Neutrophil (primary cell): ENCODE data around the gene ZNF527.

ENCODE experiments used
- H3K27ac ChIP-seq: fragments of 200-600 bp; sonication (generic); 2 replicates; pipeline ENCODE4 v1.5.1; 2016; ENCODE audit warnings: mild to moderate bottlenecking, moderate library complexity
- H3K27me3 ChIP-seq: fragments of 200-600 bp; sonication (generic); 2 replicates; pipeline ENCODE4 v1.6.0; 2016; ENCODE audit warnings: mild to moderate bottlenecking
- H3K36me3 ChIP-seq: fragments of 200-600 bp; sonication (generic); 2 replicates; pipeline ENCODE4 v1.5.1; 2017
- H3K4me1 ChIP-seq, 2 experiments: fragments of 200-600 bp in 1 of 2; sonication (generic) in 1 of 2; 1 replicate in 1 of 2; 2 replicates in 1 of 2; pipeline versions ENCODE4 v1.5.1 to v1.6.1; 2013 to 2016; ENCODE audit warnings: low read depth in 1 of 2, low read length in 1 of 2, mild to moderate bottlenecking in 1 of 2, moderate library complexity in 1 of 2; ENCODE audit not compliant: control insufficient read depth in 1 of 2, insufficient read depth in 1 of 2
- H3K4me3 ChIP-seq, 2 experiments: fragments of 200-600 bp in 1 of 2; sonication (generic) in 1 of 2; 1 replicate in 1 of 2; 2 replicates in 1 of 2; pipeline ENCODE4 v1.5.1; 2013 to 2016; ENCODE audit warnings: low read depth in 1 of 2, low read length in 1 of 2, mild to moderate bottlenecking in 1 of 2, moderate library complexity in 1 of 2
- H3K9me3 ChIP-seq: fragments of 200-600 bp; sonication (generic); 2 replicates; pipeline ENCODE4 v1.5.1; 2016
- TF ChIP-seq, protein P1 (sequence below): fragments of 200-600 bp; sonication (generic); IDR thresholded peaks from 2 replicates; pipeline ENCODE4 v1.5.1; 2016; ENCODE audit warnings: antibody characterized with exemption

The ZNF527 gene

DNA sequence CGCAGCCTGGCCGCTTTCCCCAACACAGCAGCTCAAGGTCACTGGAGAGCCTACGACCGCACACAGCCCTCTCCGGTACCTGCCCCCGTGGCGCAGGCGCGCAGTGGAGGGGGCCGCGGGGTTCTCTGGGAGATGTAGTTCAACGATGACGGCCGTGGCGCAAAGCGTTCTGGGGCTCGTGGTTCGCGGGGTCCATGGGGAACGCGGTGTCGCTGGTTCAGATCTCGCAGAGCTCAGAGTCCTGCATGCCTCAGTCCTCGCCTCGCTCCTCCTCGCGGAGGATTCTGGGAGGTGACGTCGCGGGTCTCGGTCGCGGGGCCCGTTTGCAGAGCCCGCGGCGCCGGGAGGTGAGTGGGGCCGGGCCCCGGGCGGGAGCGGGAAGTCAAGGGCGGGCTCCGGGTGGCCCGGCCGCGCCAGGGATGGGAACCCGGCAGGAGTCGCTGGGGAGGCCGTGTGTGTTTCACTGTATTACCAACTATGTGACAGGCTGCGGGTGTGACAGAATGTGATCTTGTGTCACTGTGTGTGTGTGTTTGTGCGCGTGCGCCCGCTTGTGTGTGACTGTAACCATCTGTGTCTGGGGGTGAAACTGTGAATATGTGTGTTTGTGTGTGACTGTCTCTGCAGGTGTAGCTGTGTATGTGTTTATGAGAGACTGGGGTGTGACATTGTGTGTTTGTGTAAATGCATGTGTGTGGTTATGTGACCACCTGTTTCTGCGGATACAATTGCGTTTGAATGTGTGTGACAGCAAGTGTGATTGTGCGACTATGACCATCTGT is at the start of gene ZNF527:
Gene ZNF527 (plus strand): TSS at position 220 of the 782 bp plus-strand sequence. CDS start 3,100 bp downstream, outside the sequence.
- no peaks in the 10 kb centered on the region for H3K27me3 ChIP-seq
- peaks cover 9 to 15% of the 10 kb centered on the region in 2 experiments for H3K4me1 ChIP-seq
- no peaks in the 10 kb centered on the region for H3K36me3 ChIP-seq
- TF ChIP-seq, protein P1, sequence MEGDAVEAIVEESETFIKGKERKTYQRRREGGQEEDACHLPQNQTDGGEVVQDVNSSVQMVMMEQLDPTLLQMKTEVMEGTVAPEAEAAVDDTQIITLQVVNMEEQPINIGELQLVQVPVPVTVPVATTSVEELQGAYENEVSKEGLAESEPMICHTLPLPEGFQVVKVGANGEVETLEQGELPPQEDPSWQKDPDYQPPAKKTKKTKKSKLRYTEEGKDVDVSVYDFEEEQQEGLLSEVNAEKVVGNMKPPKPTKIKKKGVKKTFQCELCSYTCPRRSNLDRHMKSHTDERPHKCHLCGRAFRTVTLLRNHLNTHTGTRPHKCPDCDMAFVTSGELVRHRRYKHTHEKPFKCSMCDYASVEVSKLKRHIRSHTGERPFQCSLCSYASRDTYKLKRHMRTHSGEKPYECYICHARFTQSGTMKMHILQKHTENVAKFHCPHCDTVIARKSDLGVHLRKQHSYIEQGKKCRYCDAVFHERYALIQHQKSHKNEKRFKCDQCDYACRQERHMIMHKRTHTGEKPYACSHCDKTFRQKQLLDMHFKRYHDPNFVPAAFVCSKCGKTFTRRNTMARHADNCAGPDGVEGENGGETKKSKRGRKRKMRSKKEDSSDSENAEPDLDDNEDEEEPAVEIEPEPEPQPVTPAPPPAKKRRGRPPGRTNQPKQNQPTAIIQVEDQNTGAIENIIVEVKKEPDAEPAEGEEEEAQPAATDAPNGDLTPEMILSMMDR: no peak
- H3K27ac ChIP-seq: peak within 1 kb of the TSS; percentile 32
- H3K4me3 ChIP-seq: peak within 1 kb of the TSS; percentile 68 to 71
- peaks cover 6% of the 10 kb centered on the region for H3K9me3 ChIP-seq

DNA sequence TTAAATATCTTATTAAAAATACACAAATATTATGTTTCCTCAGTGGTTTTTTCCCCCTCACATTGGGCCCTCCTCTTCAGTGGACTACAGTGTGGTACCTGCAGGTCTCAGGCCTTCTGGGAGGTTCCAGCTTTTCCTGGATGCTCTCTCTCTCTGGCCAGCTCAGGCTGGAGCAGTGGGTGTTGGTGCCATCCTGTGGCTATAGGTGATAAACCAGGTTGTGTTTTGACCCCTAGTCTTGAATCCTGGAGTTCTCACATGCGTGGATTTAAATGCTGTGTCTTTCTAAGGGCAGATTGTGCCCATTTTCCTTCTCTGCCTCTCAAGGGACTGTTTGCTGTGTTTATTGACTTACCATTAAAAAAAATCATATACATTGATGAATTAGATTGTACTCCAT is 41.2 kb upstream of the ZNF527 start:
- Histone ChIP-seq H3K9me3 (peaks cover 2% of the 10 kb centered on the region), H3K27me3 (no peaks in the 10 kb centered on the region), H3K4me1 (peaks cover 0 to 5% of the 10 kb centered on the region in 2 experiments), H3K36me3 (peaks cover 5% of the 10 kb centered on the region), H3K4me3 (no peak overlapping the region), H3K27ac (no peak overlapping the region)
- TF ChIP-seq, protein P1: no peak

DNA sequence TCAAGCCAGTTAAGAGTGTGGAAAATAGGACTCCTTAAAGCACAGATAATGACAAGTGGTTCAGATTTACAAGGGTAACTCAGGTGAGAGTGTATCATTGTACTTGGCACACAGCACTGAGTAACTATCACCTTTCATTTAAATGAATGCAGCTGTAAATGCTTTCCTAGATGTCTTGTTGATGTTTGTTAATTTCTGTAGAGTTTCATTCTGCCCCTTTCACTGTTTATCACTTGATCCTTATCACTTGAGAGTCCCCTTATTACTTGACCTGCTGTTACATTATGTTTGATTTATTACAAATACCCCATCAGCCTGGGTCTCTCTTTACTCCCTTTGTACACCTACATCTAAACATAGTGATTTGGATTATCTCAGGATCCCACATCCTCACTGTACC is 38.1 kb upstream of the ZNF527 start:
- Histone ChIP-seq H3K9me3 (peaks cover 6% of the 10 kb centered on the region), H3K36me3 (peaks cover 5% of the 10 kb centered on the region), H3K27ac (no peak overlapping the region), H3K4me1 (peaks cover 0 to 10% of the 10 kb centered on the region in 2 experiments), H3K4me3 (no peak overlapping the region), H3K27me3 (no peaks in the 10 kb centered on the region)
- TF ChIP-seq, protein P1: no peak

DNA sequence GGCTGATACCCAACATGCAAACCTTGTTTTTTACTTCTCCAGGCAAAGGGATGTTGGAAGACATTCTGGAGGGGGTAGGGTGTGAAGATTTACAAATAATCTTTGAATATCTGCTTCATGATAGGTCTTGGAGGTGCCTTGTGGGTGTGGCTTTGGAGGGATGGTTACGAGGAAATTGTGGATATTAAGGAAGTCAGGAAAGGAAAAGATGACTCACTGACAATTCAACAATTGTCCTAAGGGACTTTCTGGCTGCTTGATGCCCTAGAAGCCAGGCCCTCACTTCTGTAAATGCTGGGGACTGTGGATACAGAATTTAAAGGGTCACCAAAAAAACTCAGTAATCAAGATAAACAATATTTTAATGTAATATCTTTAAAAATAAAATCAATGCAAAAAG is 37.4 kb upstream of the ZNF527 start:
- H3K9me3 ChIP-seq: peaks cover 6% of the 10 kb centered on the region
- no peak overlapping the region for H3K27ac ChIP-seq
- no peaks in the 10 kb centered on the region for H3K27me3 ChIP-seq
- H3K36me3 ChIP-seq: peaks cover 5% of the 10 kb centered on the region
- TF ChIP-seq, protein P1: no peak
- H3K4me3 ChIP-seq: no peak overlapping the region
- H3K4me1 ChIP-seq: peaks cover 0 to 10% of the 10 kb centered on the region in 2 experiments

DNA sequence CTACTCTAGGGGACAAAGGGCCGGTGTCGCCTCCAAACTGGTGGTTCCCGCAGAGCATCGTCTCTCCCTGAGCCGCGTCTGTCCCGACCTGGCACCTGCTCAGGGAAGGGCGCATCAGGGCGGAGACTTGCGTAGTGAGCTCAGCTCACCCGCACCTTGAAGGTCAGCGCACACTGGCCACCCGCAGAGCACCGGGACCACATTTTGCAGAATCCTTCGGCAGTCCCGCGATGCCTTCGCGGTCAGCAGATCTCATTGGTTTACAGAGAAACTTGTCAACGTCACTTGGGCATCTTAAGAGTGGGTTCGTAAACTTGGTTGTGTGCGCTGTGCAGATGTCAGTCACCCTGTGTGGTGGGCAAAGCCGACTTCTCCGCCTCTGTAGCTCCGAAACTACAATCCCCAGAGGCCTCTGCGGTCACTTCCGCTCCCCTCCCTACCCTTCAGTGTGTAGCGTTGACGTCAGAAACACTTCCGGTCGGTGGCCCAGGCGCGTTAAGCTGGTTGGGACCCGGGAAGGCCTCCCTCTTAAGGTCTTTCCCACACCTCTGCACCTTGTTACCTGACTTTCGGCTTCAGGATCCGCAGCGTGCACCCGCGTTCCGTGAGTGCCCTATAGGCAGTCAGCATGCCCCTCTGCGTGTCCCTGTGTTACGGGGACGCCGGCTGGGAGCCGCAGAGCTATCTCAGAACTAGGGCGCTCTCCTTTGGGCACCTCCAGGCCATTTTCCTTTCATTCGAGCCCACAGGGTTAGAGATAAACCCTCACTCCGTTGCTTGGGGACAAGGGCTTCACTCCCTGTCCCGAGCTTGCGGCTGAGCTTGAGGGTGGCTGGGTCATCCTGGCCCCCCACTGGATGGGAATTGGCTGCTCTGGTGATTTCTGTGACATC is 36.5 kb upstream of the ZNF527 start:
- no peaks in the 10 kb centered on the region for H3K36me3 ChIP-seq
- H3K9me3 ChIP-seq: peaks cover 6% of the 10 kb centered on the region
- peaks cover 0 to 10% of the 10 kb centered on the region in 2 experiments for H3K4me1 ChIP-seq
- H3K4me3 ChIP-seq: peak overlapping the region; percentile 55 to 65
- H3K27ac ChIP-seq: peak overlapping the region; percentile 37
- TF ChIP-seq, protein P1: no peak
- H3K27me3 ChIP-seq: no peaks in the 10 kb centered on the region
